Upper lobe of left lung (tissue), 6 donors: Measurements from ENCODE around the gene STON1. TPM values are rescaled to one million over a fixed set of nuclear protein-coding genes. Genes with fewer than 3 reads are reported as not detected.

Source experiments
- ATAC-seq, 2 donors: fragments of 200-7000 bp; cut with Tn5 transposase; one replicate each; pipeline ENCODE4 v1.9.1; 2022; ENCODE audit warnings: mild to moderate bottlenecking in 2 of 2, moderate library complexity in 2 of 2; ENCODE audit not compliant: low FRiP score in 2 of 2
- DNase-seq, 2 donors: peaks; one replicate each; pipeline ENCODE4 v3.0.0-alpha.2; 2019 to 2020
- H3K27ac ChIP-seq, 4 donors: fragments of 200-600 bp; sonication (generic); one replicate each; pipeline ENCODE4 v1.5.1; 2016 to 2019
- H3K27me3 ChIP-seq, 4 donors: fragments of 200-600 bp; sonication (generic); one replicate each; pipeline ENCODE4 v1.5.1; 2017 to 2019
- H3K36me3 ChIP-seq, 4 donors: fragments of 200-600 bp; sonication (generic); one replicate each; pipeline ENCODE4 v1.5.1; 2016 to 2019
- H3K4me1 ChIP-seq, 4 donors: fragments of 200-600 bp; sonication (generic); one replicate each; pipeline ENCODE4 v1.5.1; 2018 to 2019
- H3K4me3 ChIP-seq, 4 donors: fragments of 200-600 bp; sonication (generic); one replicate each; pipeline ENCODE4 v1.5.1; 2017 to 2019; ENCODE audit warnings: mild to moderate bottlenecking in 2 of 4, moderate library complexity in 1 of 4
- H3K9me3 ChIP-seq, 4 donors: fragments of 200-600 bp; sonication (generic); one replicate each; pipeline ENCODE4 v1.5.1; 2018 to 2019
- CTCF ChIP-seq, 6 experiments: fragments of 450-650 bp in 4 of 6; fragments of 200-600 bp in 2 of 6; sonication (generic) in 2 of 6; IDR thresholded peaks; one replicate each; pipeline ENCODE4 v1.5.1; 2016 to 2019; ENCODE audit warnings: antibody characterized with exemption in 6 of 6
- EP300 ChIP-seq, 4 donors: sonication (generic); formaldehyde crosslinking; IDR thresholded peaks; one replicate each; pipeline ENCODE4 v1.5.1; 2017; ENCODE audit warnings: antibody characterized with exemption in 4 of 4, control low read depth in 2 of 4
- POLR2A ChIP-seq, 4 donors: fragments of 450-650 bp; IDR thresholded peaks; one replicate each; pipeline ENCODE4 v1.5.1; 2016 to 2017; ENCODE audit warnings: antibody characterized with exemption in 4 of 4, mild to moderate bottlenecking in 2 of 4
- POLR2AphosphoS5 ChIP-seq, 2 donors: sonication (generic); formaldehyde crosslinking; IDR thresholded peaks; one replicate each; pipeline ENCODE4 v1.5.1; 2017; ENCODE audit warnings: antibody characterized with exemption in 2 of 2
- WGBS, 2 donors: methylation state at CpG; one replicate each; pipeline ENCODE4 v1.1.5; 2017 to 2018; 5-methylcytosine and 5-hydroxymethylcytosine counted together
- total RNA-seq, 6 donors: library from RNA; depleted of rRNA in 4 of 6; stranded (reverse); fragments of >200 nt in 4 of 6; gene quantifications; one replicate each; pipeline versions ENCODE4 v1.1.0 to v1.2.1, GENCODE V29; 2016 to 2021
- donor health status: DM: no; HTN: no; CAD: no; lungs with moderate emphysema.
- donor health status: DM: no; HTN: yes; CAD: no; lungs with severe emphysema.

Gene STON1
- total RNA-seq, 6 donors from 2014 or later: 13.2 to 27.0 (median 20.0) TPM

GRCh38 chr2:48560546-48561209 is 30.7 kb downstream of the STON1 start:
- H3K9me3 ChIP-seq: no peaks in the 10 kb centered on the region
- ATAC-seq (no peak), DNase-seq (no peak)
- H3K36me3 ChIP-seq: no peaks in the 10 kb centered on the region
- no peak for TF ChIP-seq POLR2A (IDR thresholded peaks at IDR 0.05)
- TF ChIP-seq CTCF (IDR thresholded peaks at IDR 0.05): no peak
- TF ChIP-seq POLR2AphosphoS5 (IDR thresholded peaks at IDR 0.05): no peak
- TF ChIP-seq EP300 (IDR thresholded peaks at IDR 0.05): no peak
- H3K27ac ChIP-seq: no peak overlapping the region
- no peaks in the 10 kb centered on the region for H3K4me1 ChIP-seq
- 77 to 89% methylated on average over 4 to 5 of the region's 5 CpGs for WGBS, 2 donors
- H3K4me3 ChIP-seq: no peak overlapping the region
- no peaks in the 10 kb centered on the region for H3K27me3 ChIP-seq

- TF ChIP-seq EP300 (IDR thresholded peaks at IDR 0.05) (no peak), POLR2AphosphoS5 (IDR thresholded peaks at IDR 0.05) (no peak), POLR2A (IDR thresholded peaks at IDR 0.05) (no peak), CTCF (IDR thresholded peaks at IDR 0.05) (no peak)
- H3K27ac ChIP-seq: no peak overlapping the region
- H3K4me3 ChIP-seq: no peak overlapping the region
- no peaks in the 10 kb centered on the region for H3K36me3 ChIP-seq
- no peaks in the 10 kb centered on the region for H3K27me3 ChIP-seq
- ATAC-seq (no peak), DNase-seq (no peak)
- H3K9me3 ChIP-seq: no peaks in the 10 kb centered on the region
- WGBS, 2 donors: 86 to 96% methylated on average over 4 of the region's 4 CpGs
- no peaks in the 10 kb centered on the region for H3K4me1 ChIP-seq
These were observed 32.3 kb downstream of the STON1 start for GRCh38 chr2:48562281-48562680.

- H3K4me3 ChIP-seq: no peak overlapping the region
- H3K27me3 ChIP-seq: no peaks in the 10 kb centered on the region
- DNase-seq: no peak
- no peaks in the 10 kb centered on the region for H3K9me3 ChIP-seq
- WGBS, 2 donors: 52 to 60% methylated on average over 7 of the region's 7 CpGs
- no peak overlapping the region for H3K27ac ChIP-seq
- peaks cover 0 to 7% (median 0%) of the 10 kb centered on the region in 4 donors for H3K4me1 ChIP-seq
- no peaks in the 10 kb centered on the region for H3K36me3 ChIP-seq
- ATAC-seq: no peak
- peak in 1 of 6 experiments; percentile 10 for TF ChIP-seq CTCF (IDR thresholded peaks at IDR 0.05)
- no peak for TF ChIP-seq POLR2A (IDR thresholded peaks at IDR 0.05)
- no peak for TF ChIP-seq EP300 (IDR thresholded peaks at IDR 0.05)
- no peak for TF ChIP-seq POLR2AphosphoS5 (IDR thresholded peaks at IDR 0.05)
These were observed 36.8 kb downstream of the STON1 start for GRCh38 chr2:48566592-48567310.

- TF ChIP-seq EP300 (IDR thresholded peaks at IDR 0.05) (no peak), POLR2A (IDR thresholded peaks at IDR 0.05) (no peak), POLR2AphosphoS5 (IDR thresholded peaks at IDR 0.05) (no peak), CTCF (IDR thresholded peaks at IDR 0.05) (no peak)
These were observed 37.7 kb downstream of the STON1 start for GRCh38 chr2:48567671-48568070.

More at GRCh38 chr2:48567671-48568070, 37.7 kb downstream of the STON1 start:
- 74 to 81% methylated on average over 4 of the region's 4 CpGs for WGBS, 2 donors
- no peaks in the 10 kb centered on the region for H3K36me3 ChIP-seq
- H3K27me3 ChIP-seq: no peaks in the 10 kb centered on the region
- H3K4me1 ChIP-seq: peaks cover 0 to 7% (median 0%) of the 10 kb centered on the region in 4 donors
- no peaks in the 10 kb centered on the region for H3K9me3 ChIP-seq
- ATAC-seq (no peak), DNase-seq (no peak)
- no peak overlapping the region for H3K27ac ChIP-seq
- H3K4me3 ChIP-seq: no peak overlapping the region
